ENCODE data around the gene CDC37.

- TF ChIP-seq EZH2 (IDR thresholded peaks at IDR 0.05; ENCODE audit: low read depth, unreplicated experiment) (no peak), CTCF (conservative IDR thresholded peaks at IDR 0.05; ENCODE audit: low read depth in 2 of 2) (no peak), POLR2AphosphoS5 (IDR thresholded peaks at IDR 0.05; ENCODE audit: low read depth) (no peak), CREB1 (CRISPR knock-in tag; IDR thresholded peaks at IDR 0.05; ENCODE audit: low read depth) (no peak), ZNF331 (CRISPR knock-in tag; IDR thresholded peaks at IDR 0.05; ENCODE audit: low read depth) (no peak), EZH2phosphoT487 (IDR thresholded peaks at IDR 0.05; ENCODE audit: unreplicated experiment) (no peak), REST (IDR thresholded peaks at IDR 0.05; ENCODE audit: unreplicated experiment) (no peak), ETS1 (IDR thresholded peaks at IDR 0.05) (no peak), JUNB (IDR thresholded peaks at IDR 0.05; ENCODE audit: unreplicated experiment) (no peak), NANOG (IDR thresholded peaks at IDR 0.05; ENCODE audit: borderline replicate concordance) (no peak), ZNF462 (CRISPR knock-in tag; IDR thresholded peaks at IDR 0.05) (no peak), STAT1 (IDR thresholded peaks at IDR 0.05; ENCODE audit: unreplicated experiment) (no peak), ZNF114 (CRISPR knock-in tag; IDR thresholded peaks at IDR 0.05) (no peak)
Measured at GRCh38 chr19:10362259-10362658, 41.1 kb downstream of the CDC37 start.
